Central memory CD4-positive, alpha-beta T cell (primary cell): ENCODE data around the gene ZSCAN21.

Experiments used
- DNase-seq: peaks from one replicate; pipeline ENCODE4 v3.0.0; 2022

The ZSCAN21 gene

DNA sequence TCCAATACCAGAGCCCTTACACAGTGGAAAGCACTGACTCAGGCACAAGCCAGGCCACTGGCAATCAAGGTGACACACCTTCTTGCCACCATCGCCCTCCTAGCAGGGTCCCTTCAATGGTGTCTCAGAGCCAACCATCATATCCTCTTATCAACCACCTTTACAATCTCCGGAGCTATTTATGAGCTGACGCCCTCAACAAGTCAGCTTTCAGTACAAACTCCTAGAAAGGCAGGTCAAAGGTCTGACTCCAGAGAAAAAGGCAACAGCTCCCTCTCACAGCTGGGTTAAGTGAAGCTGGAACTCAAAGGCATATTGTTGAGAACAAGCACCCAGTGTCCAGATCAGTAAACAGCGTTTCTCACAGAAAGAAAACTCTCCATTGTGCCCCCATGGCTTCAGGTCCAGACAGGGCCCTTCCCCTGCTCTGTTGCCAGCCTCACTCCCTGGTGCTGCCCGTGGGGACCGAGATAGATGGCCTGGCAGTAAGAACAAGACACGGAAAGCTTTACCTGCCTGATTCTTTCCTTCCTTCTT is 29.5 kb downstream of the ZSCAN21 start:
- no peak for DNase-seq

- no peak for DNase-seq
These were observed 31.4 kb downstream of the ZSCAN21 start for GRCh38 chr7:100080907-100081534.

DNA sequence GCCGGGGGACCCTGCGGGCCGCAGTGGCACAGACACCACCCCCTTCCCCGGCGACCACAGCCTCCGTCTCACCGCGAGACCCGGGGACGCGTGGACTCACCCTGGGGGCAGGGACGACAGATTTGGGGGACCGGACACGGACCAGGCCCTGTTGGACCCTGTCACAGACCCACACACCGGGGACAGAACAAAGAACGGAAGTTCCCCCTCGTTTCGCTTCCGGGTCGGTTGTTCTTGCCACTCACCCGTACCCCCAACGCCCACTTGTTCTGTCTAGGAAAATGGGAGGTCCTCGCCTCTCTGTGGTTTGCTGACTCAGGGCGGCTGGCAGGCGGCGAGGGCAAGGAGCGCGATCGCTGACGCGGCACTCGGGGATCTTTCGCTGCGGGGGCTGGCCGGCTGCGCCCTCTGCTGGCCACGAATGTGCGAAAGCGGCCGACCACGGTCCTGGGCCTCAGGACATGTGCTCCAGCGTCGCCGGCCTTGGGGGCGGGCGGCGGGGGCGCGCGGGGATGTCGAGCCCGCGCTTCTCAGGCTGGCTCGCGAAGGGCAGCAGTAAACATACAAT is 32.0 kb downstream of the ZSCAN21 start, which contains the start of gene ZNF3:
ZNF3 (minus strand) TSS at position 189 of the 568 bp plus-strand sequence. CDS start 4,366 bp downstream, outside the sequence.
- peak; percentile 98 for DNase-seq

DNA sequence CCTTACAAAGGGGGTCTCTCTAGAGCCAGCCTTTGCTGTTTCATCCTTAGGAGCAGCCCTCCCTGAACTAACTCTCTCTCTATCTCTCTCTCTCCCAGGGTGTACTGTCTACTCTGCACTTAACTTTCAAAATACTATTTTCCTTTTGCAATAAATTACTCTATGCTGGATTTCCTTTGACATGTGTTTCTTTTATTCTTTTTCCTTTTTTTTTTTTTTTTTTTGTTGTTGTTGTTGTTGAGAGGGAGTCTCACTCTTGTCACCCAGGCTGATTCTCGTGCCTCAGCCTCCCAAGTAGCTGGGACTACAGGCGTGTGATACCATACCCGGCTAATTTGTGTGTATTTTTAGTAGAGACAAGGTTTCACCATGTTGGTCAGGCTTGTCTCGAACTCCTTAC is 33.4 kb downstream of the ZSCAN21 start:
- no peak for DNase-seq

GRCh38 chr7:100085515-100085914 is 35.9 kb downstream of the ZSCAN21 start:
- DNase-seq = no peak

DNA sequence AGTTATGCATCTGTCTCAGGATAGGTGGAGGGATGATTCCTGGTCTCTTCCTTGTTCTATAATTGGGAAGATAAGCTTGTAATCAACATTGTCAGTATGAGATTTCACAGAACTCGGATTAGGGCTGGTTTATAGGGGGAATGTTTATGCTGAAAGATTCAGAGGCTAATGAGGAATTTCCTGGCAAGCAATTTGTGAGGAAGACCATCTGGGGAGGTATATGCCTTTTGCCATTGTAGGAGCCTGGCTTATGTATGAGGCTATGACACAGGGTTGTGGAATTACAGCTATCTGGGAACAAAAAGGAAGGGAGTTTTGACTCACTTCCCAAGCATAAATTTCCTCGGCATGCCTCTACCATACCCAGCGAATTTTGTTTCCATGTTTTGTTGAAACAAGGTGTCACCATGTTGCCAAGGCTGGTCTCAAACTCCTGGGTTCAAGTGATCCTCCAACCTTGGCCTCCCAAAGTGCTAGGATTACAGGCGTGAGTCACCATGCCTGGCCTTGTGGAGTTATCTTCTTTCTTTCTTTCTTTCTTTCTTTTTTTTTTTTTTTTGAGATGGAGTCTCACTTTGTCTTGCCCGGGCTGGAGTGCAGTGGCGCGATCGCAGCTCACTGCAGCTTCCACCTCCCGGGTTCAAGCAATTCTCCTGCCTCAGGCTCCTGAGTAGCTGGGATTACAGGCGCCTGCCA is 37.6 kb downstream of the ZSCAN21 start:
- DNase-seq = no peak

GRCh38 chr7:100088095-100088620 is 38.6 kb downstream of the ZSCAN21 start:
- no peak for DNase-seq

DNA sequence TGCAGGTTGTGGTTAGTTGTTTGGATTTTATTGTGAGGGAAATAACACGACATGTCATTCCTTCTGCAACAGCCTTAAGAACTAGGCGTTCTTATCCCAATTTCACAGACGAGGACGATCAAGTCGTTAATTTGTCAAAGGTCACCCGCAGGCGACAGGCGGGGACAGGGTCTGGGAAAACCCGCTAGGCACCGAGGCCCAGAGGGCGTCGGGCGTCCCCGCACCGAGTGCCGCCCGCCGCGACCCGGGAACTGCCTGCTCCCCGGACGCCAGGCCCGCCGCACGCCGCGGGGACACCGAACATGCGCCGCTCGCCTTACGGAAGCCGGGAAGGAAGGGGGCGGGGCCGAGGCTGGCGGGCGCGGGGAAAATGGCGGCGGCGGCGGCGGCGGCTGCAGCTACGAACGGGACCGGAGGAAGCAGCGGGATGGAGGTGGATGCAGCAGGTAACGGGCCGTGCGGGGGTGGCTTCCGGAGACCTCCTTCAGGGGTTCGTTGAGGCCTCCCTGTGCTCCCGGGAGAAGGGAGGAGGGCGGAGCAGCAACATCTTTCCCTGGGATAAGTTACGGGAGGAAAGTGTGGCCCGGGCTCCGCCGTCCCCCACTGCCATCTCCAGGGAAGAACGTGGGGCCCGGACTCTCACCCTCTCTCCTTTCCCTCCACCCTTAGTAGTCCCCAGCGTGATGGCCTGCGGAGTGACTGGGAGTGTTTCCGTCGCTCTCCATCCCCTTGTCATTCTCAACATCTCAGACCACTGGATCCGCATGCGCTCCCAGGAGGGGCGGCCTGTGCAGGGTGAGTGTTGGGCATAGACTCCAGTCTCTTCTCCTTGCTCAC is 39.3 kb downstream of the ZSCAN21 start, which contains the start of gene COPS6:
COPS6 (plus strand) TSS at position 349 of the 837 bp plus-strand sequence; CDS start at position 371, 22 bp downstream.
- DNase-seq = peak; percentile 84

- DNase-seq = no peak
These were observed 40.1 kb downstream of the ZSCAN21 start for GRCh38 chr7:100089458-100090196.

- DNase-seq = no peak
These were observed 41.2 kb downstream of the ZSCAN21 start for GRCh38 chr7:100090527-100091410.

DNA sequence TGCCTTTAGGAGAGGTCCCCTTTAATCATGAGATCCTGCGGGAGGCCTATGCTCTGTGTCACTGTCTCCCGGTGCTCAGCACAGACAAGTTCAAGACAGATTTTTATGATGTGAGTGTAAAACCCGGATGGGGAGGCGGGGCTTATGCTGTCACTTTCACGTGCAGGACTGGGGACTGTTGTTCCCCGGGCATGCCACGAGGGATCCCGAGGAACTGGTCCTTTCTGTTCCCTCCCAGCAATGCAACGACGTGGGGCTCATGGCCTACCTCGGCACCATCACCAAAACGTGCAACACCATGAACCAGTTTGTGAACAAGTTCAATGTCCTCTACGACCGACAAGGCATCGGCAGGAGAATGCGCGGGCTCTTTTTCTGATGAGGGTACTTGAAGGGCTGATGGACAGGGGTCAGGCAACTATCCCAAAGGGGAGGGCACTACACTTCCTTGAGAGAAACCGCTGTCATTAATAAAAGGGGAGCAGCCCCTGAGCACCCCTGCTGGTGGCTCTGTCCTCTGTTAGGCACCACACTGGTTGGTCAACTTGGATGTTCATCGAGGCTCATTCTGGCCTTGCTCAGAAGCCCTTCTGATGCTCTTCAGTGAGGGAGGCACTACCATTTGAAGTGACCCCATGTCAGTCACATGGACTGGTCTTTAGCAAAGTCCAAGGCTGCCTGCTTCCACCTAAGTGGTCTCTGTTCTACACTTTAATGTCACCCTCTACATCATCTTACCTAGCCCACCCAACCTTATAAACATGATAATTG is 42.0 kb downstream of the ZSCAN21 start:
- no peak for DNase-seq

GRCh38 chr7:100093054-100093453 is 43.5 kb downstream of the ZSCAN21 start:
- no peak for DNase-seq

DNA sequence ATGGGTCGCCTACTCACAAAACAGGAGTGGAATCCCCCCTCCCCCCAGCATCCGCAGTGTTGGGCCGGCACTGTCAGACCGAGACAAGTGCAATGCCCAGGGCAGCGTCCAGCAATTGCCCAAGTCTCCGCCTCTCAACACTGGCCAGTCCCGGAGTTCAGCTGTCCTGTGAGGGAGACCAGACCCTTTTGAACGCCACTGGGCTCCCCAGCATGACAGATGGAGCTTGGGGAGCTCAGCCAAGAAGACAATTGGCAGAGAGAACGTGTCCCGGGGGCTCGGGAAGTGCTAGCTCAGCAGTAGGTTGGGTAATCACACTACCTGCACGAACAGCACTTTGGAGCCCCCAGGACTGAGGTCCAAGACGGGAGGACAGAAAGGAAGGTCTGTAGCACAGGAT is 43.9 kb downstream of the ZSCAN21 start:
- DNase-seq = no peak

DNA sequence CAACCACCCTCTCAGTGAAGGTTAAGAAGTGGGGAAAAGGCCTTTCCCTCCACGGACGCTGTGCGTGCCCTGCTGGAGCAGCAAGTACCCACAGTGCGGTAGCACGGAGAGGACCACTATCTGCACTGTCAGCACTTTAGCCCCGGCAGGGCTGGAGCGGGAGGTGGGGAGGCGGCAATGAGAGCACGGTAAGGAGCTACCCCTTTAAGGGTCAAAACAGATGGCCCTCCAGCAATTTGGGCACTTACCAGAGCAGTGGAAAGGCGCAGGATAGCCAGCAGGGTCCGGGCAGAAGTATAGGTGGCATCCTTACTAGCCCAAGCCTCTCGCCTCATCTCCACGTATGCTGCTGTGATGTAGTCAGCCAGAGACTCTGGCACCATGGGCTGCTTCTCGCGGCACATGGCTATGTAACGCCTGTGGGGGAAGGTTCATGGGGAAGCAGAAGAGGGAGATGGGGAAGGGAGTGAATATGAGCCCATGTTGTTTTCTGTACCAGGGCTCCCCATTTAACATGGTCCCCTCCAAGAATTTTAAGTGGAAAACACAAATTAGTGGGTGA is 44.4 kb downstream of the ZSCAN21 start:
- DNase-seq = no peak

- no peak for DNase-seq
These were observed 45.7 kb downstream of the ZSCAN21 start for GRCh38 chr7:100095289-100095688.

GRCh38 chr7:100095704-100096103 is 46.1 kb downstream of the ZSCAN21 start:
- no peak for DNase-seq

GRCh38 chr7:100098913-100099312 is 49.3 kb downstream of the ZSCAN21 start:
- DNase-seq = no peak

DNA sequence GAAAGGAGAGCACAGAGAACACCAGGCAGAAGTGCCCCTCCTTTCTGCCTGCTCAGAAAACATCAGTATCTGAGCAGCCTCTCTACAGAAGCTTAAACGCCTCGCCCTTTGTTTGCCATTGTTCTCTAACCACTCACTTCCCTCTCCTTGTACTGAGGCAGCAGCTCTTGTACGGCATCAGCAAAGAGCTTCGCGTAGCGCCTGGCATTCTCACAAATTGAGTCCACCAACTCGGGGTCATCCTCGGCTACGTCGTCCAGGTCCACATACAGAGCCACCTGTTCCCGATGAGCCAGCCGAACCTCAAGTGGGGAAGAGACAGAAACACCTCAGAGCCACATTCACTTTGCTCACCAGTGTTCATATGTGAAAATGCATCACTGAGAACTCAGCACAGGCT is 49.9 kb downstream of the ZSCAN21 start:
- no peak for DNase-seq

GRCh38 chr7:100100420-100101015 is 50.9 kb downstream of the ZSCAN21 start:
- peak; percentile 91 for DNase-seq
